Occipital lobe (tissue), 2 donors: Measurements from ENCODE around the gene PSMC3. TPM values are rescaled to one million over a fixed set of nuclear protein-coding genes. Genes with fewer than 3 reads are reported as not detected.
A peak's percentile ranks its signal among the peaks of the same experiment; 100 is the strongest.

ENCODE experiments used
- DNase-seq: peaks from one replicate; lab custom pipeline; 2025; lab: John Stamatoyannopoulos, UW
- total RNA-seq: library from RNA; depleted of rRNA; stranded (reverse); fragments of >200 nt; gene quantifications from one replicate; pipeline ENCODE4 v1.2.3, GENCODE V29; 2014

Gene PSMC3
- total RNA-seq, 1 donor from 2014 or later: 69.1 TPM

GRCh38 chr11:47413908-47414684 is 12.1 kb downstream of the PSMC3 start:
- DNase-seq: no peak

GRCh38 chr11:47413351-47413750 is 12.9 kb downstream of the PSMC3 start:
- no peak for DNase-seq

- no peak for DNase-seq
Measured at GRCh38 chr11:47411884-47412746, 14.1 kb downstream of the PSMC3 start.

- DNase-seq: no peak
Measured at GRCh38 chr11:47410370-47411264, 15.6 kb downstream of the PSMC3 start.

- DNase-seq: no peak
Measured at GRCh38 chr11:47409440-47410369, 16.5 kb downstream of the PSMC3 start.

- no peak for DNase-seq
Measured at GRCh38 chr11:47408598-47409439, 17.4 kb downstream of the PSMC3 start.

- DNase-seq: peak; percentile 92
Measured at GRCh38 chr11:47407746-47408590, 18.3 kb downstream of the PSMC3 start, which contains the start of gene SLC39A13. TSS of gene SLC39A13 (plus strand) at chr11:47408590. CDS start at chr11:47410095, 1,505 bp downstream.

- DNase-seq: no peak
Measured at GRCh38 chr11:47406896-47407745, 19.1 kb downstream of the PSMC3 start.

GRCh38 chr11:47403571-47403970 is 22.7 kb downstream of the PSMC3 start:
- DNase-seq: no peak

GRCh38 chr11:47403135-47403534 is 23.1 kb downstream of the PSMC3 start:
- no peak for DNase-seq

- DNase-seq: no peak
Measured at GRCh38 chr11:47400768-47401279, 25.4 kb downstream of the PSMC3 start.

GRCh38 chr11:47399860-47400767 is 26.1 kb downstream of the PSMC3 start:
- no peak for DNase-seq

- DNase-seq: no peak
Measured at GRCh38 chr11:47398551-47398950, 27.7 kb downstream of the PSMC3 start.

GRCh38 chr11:47398011-47398410 is 28.2 kb downstream of the PSMC3 start:
- no peak for DNase-seq

- DNase-seq: no peak
Measured at GRCh38 chr11:47396049-47396320, 30.3 kb downstream of the PSMC3 start.
